Epithelial cell of proximal tubule (primary cell): Measurements from ENCODE around the gene FCRL4. TPM values are rescaled to one million over a fixed set of nuclear protein-coding genes. Genes with fewer than 3 reads are reported as not detected.
A peak's percentile ranks its signal among the peaks of the same experiment; 100 is the strongest.

Source experiments
- DNase-seq: peaks from one replicate; pipeline ENCODE4 v3.0.0-alpha.2; 2011; ENCODE audit warnings: low read depth
- H3K4me3 ChIP-seq: 2 replicates; pipeline ENCODE4 v1.5.1; 2011; ENCODE audit warnings: low read depth, mild to moderate bottlenecking, low read length
- CTCF ChIP-seq: conservative IDR thresholded peaks from 2 replicates; pipeline ENCODE4 v1.5.1; 2012; ENCODE audit warnings: low read depth, mild to moderate bottlenecking, low read length
- total RNA-seq: library from RNA; depleted of rRNA; stranded (reverse); fragments of >200 nt; gene quantifications from 2 replicates; pipeline ENCODE4 v1.2.3, GENCODE V29; 2015

Gene FCRL4
- not detected in 2 replicates for total RNA-seq

DNA sequence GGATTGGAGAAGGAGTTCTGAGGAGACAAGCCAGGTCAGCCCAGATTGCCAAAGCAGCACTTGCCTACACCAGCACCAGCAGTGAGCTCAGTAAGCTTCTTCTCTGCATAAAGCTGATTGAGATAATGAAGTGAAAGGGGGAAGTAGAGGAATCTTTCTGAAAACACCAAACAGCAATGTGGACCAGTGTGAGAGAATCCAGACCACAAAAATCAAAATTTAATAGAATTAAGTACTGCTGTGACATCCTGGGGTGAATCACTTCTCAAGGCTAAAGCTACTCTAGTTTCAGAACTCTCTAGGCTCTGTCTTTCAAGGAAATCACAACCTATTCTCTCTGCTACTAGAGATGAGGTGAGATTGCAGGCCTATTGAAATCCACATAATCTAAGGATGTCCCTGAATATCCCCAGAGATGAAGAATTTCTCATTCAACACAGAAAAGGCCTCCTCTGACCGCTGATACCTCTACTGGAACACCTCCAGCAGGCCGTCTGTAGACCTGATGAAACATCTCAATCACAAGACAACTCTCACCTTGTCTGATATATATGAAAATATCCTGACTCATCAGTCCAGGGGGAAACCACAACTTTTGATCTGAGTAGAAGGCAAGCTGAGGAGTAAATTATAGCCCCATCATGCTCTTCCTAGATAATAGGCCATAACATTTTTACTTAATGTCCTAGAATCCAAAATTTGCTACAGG is at the start of gene FCRL4:
FCRL4 (minus strand) TSS at position 127 of the 709 bp plus-strand sequence. CDS start 141 bp downstream, outside the sequence.
- TF ChIP-seq CTCF = no peak
- no peak within 1 kb of the TSS for H3K4me3 ChIP-seq
- DNase-seq = no peak

- no peak for TF ChIP-seq CTCF
- no peak overlapping the region for H3K4me3 ChIP-seq
- DNase-seq = no peak
Observed at GRCh38 chr1:157646144-157646543, 48.3 kb upstream of the FCRL4 start.

DNA sequence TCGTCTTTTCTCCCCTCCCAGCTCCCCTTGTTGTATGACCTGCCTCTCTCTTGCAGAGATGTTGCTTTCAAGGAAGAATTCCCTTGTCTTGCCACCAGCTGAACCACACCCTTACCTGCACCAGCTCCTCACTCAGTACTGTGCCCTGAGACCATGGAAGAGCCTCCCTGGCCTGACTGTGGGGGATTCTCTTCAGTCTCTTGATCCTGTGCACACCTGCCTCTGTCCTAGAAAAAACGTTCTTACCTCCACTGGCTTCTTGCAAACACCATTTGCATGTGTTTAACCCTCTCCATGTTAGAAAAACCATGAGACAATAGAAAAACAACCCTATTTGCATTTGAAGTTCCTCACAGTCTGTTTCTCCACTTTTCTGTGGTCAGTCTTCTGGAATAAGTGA is 43.3 kb upstream of the FCRL4 start:
- no peak for DNase-seq
- no peak overlapping the region for H3K4me3 ChIP-seq
- TF ChIP-seq CTCF = no peak

- DNase-seq = no peak
- TF ChIP-seq CTCF = no peak
- no peak overlapping the region for H3K4me3 ChIP-seq
Observed at GRCh38 chr1:157639800-157640199, 41.9 kb upstream of the FCRL4 start.

DNA sequence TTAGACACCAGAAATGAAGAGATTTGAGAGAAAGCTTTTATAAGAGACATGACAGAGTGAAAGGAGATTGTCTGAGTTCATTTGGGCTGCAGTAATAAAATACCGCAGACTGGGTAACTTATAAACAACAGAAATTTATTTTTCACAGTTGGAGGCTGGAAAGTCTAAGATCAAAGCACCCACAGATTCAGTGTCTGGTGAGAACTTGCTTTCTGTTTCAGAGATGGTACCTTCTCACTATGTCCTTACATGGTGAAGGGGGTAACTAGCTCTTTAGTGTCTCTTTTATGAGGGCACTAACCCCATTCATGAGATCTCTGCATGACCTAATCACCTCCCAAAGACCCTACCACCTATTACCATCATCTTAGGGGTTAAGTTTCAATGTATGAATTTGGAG is 30.9 kb upstream of the FCRL4 start:
- TF ChIP-seq CTCF = no peak
- H3K4me3 ChIP-seq = no peak overlapping the region
- no peak for DNase-seq

GRCh38 chr1:157626099-157626498 is 28.2 kb upstream of the FCRL4 start:
- peak; percentile 43 for TF ChIP-seq CTCF
- H3K4me3 ChIP-seq = no peak overlapping the region
- DNase-seq = no peak

- TF ChIP-seq CTCF = no peak
- no peak for DNase-seq
- no peak overlapping the region for H3K4me3 ChIP-seq
Observed at GRCh38 chr1:157624471-157624870, 26.6 kb upstream of the FCRL4 start.
